HG03045 (cell line): ENCODE measurements around the gene DHRSX.
"Not testable (repeated sequence)": the region's sequence is repeated elsewhere in the genome, so short reads cannot be mapped to it uniquely, and the experiment has no call there.

Experiments used
- ATAC-seq: cut with Tn5 transposase; IDR thresholded peaks from one replicate; pipeline ENCODE4 v1.9.1; 2021; ENCODE audit warnings: mild to moderate bottlenecking, moderate library complexity; ENCODE audit not compliant: unreplicated experiment

DHRSX gene

DNA sequence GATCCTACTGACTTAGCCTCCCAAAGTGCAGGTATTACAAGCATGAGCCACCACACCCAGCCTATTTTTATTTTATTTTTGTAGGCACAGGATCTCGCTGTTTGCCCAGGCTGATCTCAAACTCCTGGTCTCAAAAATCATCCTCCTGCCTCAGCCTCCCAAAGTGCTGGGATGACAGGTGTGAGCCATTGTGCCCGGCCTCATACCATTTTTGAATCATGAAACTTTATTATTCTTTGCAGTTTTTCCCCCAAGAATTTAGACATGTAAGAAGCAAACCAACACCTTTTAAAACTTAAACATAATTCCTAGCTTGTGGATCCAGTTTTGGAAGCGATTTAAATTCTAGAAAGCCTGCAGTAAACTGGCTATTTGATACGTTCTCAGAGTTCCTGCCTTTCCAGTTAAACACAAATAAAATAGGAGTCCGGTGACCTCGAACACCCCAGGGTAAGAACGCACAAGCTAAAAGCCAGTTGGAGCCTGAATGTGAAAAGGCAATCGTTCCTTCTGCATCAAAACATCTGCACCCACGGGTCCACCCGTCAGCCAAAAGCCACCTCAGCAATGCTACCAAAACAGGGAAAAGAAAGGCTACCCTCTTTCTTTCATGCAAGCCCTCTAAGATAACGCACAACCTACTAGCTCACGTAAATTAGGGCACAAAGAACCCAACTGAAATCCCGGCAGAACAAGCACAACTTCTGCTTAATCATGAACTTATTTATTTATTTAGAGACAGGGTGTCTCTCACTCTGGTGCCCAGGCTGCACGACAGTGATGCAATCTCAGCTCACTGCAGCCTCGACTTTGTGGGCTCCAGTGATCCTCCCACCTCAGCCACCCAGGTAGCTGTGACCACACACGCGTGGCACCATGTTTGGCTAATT lies 39.7 kb downstream of the DHRSX start:
- ATAC-seq: not testable (repeated sequence)

GRCh38 chrX:2460048-2460447 lies 40.7 kb downstream of the DHRSX start:
- not testable (repeated sequence) for ATAC-seq

- ATAC-seq: no peak
These were observed 42.5 kb downstream of the DHRSX start for GRCh38 chrX:2458309-2458708.

- ATAC-seq: no peak
These were observed 43.3 kb downstream of the DHRSX start for GRCh38 chrX:2457289-2458133.

GRCh38 chrX:2456091-2456490 lies 44.7 kb downstream of the DHRSX start:
- ATAC-seq: not testable (repeated sequence)

- not testable (repeated sequence) for ATAC-seq
These were observed 46.2 kb downstream of the DHRSX start for GRCh38 chrX:2454620-2455019.

DNA sequence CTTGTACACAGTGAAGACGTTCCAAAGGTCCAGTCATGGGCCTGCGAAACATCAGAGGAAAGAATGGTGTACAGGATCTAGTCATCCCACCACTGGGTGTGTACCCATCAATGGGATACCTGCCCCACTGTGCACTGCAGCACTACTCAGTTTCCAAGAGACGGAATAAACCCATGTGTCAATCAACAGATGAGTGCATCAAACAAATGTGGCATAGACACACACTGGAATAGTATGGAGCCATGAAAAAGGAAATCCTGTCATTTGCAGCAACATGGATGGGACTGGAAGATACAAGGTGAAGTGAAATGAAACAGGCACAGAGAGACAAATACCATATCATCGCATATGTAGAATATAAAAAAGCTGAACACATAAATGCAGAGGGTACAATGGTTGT lies 48.0 kb downstream of the DHRSX start:
- ATAC-seq: no peak

DNA sequence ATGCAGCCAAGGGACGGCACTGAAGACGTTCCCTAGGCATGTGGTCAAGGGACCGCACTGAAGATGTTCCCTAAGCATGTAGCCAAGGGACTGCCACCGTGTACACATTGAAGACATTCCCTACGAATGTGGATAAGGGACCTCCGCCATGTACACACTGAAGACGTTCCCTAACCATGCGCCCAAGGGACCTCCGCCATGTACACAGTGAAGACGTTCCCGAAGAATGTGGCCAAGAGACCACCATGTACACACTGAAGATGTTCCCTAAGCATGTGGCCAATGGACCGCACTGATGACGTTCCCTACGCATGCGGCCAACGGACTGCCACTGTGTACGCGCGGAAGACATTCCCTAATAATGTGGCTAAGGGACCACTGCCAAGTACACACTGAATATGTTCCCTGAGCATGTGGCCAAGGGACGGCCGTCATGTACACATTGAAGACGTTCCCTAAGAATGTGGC lies 48.4 kb downstream of the DHRSX start:
- no peak for ATAC-seq

GRCh38 chrX:2451501-2452316 lies 49.1 kb downstream of the DHRSX start:
- ATAC-seq: no peak

DNA sequence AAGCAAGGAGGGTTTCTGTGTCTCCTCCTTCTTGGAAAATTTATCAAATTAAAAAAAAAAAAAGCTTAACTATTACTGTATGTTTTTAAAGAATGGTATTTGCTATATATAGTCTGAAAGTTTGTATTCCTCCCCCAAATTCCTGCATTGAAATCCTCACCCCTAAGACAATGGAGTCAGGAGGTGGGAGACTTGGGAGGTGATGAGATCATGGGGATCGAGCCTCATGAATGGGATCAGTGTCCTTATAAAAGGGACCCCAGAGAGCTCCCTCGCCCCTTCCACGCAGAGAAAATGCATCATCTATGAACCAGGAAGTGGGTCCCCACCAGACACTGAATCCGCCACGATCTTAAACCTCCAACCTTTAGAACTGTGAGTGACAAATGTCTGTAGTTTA lies 50.1 kb downstream of the DHRSX start:
- no peak for ATAC-seq

DNA sequence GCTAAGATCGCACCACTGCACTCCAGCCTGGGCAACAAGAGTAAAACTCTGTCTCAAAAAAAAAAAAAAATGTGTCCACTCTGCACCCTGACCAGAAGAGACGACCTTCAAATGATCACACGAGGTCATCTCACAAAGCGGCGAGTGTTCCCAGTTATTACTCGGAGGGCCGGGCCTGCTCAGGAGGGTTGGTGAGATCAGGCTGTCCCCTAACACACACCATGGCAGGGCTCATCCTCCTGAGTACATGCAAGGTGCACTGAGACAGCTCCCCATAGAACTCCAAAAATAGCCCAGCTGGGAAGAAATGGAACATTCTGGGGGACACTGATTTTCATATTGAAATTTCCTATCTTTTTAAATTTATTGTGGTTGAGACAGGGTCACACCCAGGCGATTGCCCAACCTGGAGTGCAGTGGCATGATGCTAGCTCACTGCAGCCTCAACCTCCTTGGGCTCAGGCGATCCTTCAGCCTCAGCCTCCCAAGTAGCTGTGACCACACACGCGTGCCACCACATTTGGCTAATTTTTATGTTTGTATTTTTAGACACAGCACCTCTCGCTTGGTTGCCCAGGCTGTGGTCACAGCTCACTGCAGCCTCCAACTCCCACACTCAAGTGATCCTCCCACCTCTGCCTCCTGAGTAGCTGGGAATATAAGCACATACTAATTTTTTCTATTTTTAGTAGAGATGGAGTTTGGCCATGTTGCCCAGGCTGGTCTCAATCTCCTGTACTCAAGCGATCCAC lies 51.5 kb downstream of the DHRSX start:
- ATAC-seq: no peak

DNA sequence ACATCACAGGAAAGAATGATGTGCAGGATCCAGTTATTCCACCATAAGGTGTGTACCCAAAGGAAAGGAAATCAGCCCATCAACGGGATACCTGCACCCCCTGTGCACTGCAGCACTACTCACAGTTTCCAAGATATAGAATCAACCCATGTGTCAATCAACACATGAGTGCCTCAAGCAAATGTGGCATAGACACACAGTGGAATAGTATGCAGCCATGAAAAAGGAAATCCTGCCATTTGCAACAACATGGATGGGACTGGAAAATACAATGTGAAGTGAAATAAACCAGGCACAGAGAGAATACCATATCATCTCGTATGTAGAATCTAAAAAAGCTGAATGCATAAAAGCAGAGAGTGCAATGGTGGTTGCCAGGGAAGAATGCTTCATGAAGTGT lies 53.3 kb downstream of the DHRSX start:
- ATAC-seq: no peak

GRCh38 chrX:2446815-2447214 lies 54.0 kb downstream of the DHRSX start:
- ATAC-seq: no peak

DNA sequence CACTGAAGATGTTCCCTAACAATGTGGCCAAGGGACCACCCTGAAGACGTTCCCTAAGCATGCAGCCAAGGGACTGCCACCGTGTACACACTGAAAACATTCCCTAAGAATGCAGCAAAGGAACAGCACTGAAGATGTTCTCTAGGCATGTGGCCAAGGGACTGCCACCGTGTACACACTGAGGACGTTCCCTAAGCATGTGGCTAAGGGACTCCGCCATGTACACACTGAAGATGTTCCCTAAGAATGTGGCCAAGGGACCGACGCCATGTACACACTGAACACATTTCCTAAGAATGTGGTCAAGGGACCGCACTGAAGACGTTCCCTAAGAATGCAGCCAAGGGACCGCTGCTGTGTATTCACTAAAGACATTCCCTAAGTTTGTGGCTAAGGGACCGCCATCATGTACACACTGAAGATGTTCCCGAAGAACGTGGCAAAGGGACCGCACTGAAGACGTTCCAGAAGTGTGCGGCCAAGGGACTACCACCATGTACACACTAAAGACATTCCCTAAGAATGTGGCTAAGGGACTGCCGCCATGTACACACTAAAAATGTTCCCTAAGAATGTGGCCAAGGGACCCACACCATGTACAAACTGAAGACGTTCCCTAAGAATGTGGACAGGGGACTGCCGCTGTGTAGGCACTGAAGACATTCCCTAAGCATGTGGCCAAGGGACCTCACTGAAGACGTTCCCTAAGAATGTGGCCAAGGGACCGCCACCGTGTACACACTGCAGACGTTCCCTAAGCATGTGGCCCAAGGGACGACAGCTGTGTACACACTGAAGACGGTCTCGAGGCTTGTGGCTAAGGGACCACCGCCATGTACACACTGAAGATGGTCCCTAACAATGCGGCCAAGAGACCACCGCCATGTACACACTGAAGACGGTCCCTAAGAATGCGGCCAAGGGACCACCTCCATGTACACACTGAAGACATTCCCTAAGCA lies 54.8 kb downstream of the DHRSX start:
- ATAC-seq: no peak

GRCh38 chrX:2442694-2443093 lies 58.1 kb downstream of the DHRSX start:
- ATAC-seq: no peak

DNA sequence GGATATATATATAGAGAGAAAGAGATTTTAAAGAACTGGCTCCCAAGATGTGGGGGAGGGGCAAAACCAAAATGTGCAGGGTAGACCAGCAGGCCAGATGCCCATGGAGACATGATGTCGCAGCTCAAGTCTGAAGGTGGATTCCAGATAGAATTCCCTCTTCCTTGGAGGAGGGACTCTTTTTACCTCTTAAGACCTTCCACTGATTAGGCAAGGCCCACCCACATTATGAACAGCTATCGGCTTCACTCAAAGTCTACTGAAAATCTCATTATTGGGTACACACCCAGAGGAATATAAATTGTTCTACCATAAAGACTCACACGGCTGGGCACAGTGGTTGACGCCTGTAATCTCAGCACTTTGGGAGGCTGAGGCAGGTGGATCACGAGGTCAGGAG lies 59.3 kb downstream of the DHRSX start:
- no peak for ATAC-seq

DNA sequence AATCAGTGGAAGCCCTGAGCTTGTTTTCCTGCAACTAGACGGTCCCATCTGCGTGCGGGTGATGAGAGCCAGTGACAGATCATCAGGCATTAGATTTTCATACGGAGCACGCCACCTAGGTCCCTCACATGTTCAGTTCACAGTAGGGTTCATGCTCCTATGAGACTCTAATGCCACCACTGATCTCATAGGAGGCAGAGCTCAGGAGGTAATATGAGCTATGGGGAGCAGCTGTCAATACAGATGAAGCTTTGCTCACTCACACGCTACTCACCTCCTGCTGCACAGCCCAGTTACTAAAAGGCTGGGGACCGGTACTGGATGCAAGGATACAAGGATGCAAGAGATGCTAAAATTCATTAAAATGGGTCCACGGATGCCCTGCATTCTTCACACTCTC lies 61.2 kb downstream of the DHRSX start:
- no peak for ATAC-seq

DNA sequence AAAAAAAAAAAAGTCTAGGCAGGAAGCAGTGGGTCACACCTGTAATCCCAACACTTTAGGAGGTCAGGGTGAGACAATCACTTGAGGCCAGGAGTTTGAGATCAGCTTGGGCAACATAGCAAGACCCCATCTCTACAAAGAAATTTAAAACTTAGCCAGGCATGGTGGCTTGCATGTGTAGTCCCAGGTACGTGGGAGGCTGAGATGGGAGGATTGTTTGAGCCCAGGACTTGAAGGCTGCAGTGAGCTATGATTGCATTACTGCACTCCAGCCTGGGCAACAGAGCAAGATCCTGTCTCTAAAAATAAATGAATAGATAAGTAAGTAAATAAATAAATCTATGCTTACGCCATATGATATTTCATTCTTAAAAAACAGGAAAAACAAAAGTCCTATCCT lies 65.3 kb downstream of the DHRSX start:
- no peak for ATAC-seq
